ENCODE results near the gene OPTC.
A peak's percentile ranks its signal among the peaks of the same experiment; 100 is the strongest.

The OPTC gene

DNA sequence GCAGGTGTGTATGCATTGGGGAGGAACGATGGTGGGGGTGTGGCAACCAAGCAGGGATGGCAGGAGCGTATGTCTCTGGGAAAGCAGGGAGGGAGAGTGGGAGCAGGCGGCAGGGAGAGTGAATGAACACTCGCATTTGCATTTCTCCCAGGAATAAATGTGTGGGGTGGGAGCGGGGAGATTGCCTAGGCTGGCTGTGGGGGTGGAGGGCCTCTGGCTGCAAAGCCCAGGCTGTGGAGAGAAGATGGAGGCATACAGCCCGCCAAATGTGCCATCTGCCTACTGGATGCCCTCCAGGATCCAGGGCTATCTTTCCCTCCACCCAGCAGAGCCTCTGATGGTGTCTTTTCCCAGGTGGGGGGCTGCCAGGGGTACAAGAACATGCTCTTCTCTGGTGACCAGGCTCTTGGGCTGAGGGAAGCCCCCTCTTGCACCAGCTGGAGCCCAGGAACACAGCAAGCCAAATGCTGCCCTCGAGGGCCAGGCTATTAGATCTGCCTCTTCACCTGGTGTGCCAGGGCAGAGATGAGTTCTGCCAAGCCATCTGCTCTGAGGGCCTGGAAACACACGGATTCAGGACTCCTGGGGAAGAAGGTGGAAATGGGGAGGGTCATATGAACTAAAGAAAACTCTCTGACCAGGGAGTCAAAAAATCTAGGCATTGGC, 1.7 kb upstream of the OPTC start:
- DNase-seq (ENCODE audit: low read depth) = no peak

DNA sequence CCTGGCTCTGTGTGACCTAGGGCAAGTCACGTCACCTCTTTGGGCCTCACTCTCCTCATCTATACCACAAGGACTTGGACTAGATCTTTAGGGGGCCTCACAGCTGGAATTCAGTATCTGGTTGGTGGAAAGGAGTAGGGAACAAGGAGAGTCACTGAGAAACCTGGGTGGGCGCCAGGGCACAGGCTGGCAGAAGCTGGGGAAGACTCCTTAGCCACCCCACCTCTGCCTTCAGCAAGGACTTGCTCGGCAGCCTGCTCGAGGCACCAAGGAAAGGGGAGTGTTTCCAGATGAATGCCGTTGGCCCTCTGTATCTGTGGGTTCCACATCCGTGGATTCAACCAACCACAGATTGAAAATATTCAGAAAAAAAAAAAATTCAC, 1.2 kb upstream of the OPTC start:
- DNase-seq (ENCODE audit: low read depth) = no peak

DNA sequence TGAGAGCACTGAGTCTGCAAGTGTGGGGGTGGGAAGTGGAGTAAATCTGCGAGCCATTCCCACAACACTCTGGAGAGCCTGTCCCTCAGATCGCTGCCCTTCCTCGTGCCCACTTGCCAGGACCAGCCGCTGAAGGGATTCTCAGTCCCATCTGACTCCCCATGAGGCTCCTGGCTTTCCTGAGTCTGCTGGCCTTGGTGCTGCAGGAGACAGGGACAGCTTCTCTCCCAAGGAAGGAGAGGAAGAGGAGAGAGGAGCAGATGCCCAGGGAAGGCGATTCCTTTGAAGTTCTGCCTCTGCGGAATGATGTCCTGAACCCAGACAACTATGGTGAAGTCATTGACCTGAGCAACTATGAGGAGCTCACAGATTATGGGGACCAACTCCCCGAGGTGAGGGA, 1.9 kb downstream of the OPTC start:
- no peak for DNase-seq (ENCODE audit: low read depth)

DNA sequence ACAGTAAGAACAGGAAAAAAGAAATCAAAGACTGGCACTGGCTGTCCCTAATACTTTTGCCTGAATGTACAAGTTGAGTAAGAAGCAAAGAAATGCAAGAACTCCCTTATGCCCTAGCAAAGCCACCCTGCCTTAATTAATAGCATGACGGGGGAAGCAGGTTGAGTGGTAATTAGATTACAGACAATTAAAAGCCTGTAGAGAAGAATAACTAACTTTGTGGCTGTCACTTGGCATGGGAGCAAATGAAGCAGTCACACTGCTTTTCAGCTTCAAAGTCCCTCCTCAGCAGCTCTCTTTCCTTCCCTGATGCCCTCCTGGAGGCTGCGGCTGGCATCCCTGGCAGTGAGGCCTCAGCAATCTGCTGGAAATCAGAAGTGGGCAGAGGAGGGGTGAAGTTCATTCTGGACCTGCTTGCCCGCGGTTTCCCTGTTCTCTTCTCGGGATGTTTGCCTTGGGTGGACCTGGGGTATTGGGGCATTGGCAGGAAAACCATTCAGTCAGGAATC, 3.4 kb downstream of the OPTC start:
- DNase-seq (ENCODE audit: low read depth) = no peak

GRCh38 chr1:203499643-203500278, 5.8 kb downstream of the OPTC start:
- no peak for DNase-seq (ENCODE audit: low read depth)

DNA sequence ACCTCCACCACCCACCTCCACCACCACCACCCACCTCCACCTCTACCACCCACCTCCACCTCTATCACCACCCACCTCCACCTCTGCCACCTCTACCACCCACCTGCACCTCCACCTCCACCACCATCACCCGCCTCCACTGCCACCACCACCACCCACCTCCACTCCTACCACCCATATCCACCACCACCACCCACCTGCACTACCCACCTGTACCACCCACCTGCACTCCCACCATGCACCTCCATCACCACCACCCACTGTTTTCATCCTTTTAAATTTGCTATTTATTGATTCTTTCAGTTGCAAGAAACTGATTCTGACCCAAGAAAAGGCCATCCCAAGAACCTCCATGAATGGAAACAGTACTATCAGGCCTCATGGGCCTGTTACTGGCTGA, 6.3 kb downstream of the OPTC start:
- no peak for DNase-seq (ENCODE audit: low read depth)

DNA sequence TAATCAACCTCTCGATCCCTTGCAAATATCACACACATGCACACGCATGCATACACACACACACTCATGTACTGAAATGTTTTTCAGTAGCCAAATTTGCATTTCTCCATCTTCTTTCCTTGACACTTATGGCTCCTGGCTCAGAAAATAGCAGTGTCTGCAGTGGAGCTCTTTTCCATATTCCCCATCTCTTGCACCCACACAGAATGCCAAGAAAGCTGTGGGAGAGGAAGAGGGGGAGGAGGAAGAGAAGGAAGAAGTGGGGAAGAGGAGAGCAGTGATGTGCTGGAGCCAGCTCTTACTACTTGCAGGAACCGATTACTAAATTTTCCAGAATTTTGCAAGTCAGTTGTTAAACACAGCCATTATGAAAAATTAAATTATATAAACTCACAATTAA, 9.9 kb downstream of the OPTC start:
- no peak for DNase-seq (ENCODE audit: low read depth)

- peak; percentile 74 for DNase-seq (ENCODE audit: low read depth)
These were observed 10.7 kb downstream of the OPTC start for GRCh38 chr1:203504400-203505250.

- DNase-seq (ENCODE audit: low read depth) = no peak
These were observed 11.7 kb downstream of the OPTC start for GRCh38 chr1:203505526-203506204.

- DNase-seq (ENCODE audit: low read depth) = peak; percentile 72
These were observed 13.1 kb downstream of the OPTC start for GRCh38 chr1:203506858-203507626.

- no peak for DNase-seq (ENCODE audit: low read depth)
These were observed 13.8 kb downstream of the OPTC start for GRCh38 chr1:203507759-203508158.

GRCh38 chr1:203508463-203509073, 14.6 kb downstream of the OPTC start:
- no peak for DNase-seq (ENCODE audit: low read depth)

GRCh38 chr1:203509135-203509534, 15.2 kb downstream of the OPTC start:
- no peak for DNase-seq (ENCODE audit: low read depth)

- DNase-seq (ENCODE audit: low read depth) = no peak
These were observed 17.6 kb downstream of the OPTC start for GRCh38 chr1:203511513-203511912.

DNA sequence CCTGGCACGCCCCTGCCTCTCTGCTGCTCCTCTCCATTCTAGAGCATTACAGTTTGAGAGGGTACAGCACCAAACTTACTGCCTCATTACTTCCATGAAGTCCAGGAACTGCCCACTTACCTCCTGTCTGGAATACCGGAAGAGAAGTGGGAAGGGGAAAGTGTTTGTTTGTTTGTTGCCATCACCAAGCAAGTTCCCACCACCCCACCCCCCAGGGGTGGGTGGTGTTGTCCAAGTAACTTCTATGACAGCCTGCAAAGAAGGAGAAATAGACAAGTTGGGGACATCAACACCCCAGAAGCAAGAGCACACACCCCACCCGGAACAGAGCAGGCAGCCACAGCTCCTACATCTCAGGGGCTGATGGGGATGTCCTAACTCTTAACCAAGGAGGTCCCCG, 18.0 kb downstream of the OPTC start:
- DNase-seq (ENCODE audit: low read depth) = no peak

DNA sequence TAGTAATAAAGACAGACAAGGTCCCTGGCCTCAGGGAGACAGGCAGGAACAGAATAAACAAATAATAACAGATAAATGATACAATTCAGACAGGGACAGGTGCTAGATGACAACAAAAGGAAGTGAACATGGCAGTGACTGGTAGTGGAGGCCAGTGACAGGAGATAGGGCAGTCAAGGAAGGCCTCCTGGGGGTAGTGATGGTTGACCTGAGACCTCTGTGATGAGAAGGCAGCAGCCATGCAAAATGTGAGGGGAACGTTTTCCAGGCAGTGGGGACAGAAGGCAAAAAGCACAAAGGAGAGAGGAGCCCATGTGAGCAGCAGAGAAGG, 18.5 kb downstream of the OPTC start:
- no peak for DNase-seq (ENCODE audit: low read depth)

DNA sequence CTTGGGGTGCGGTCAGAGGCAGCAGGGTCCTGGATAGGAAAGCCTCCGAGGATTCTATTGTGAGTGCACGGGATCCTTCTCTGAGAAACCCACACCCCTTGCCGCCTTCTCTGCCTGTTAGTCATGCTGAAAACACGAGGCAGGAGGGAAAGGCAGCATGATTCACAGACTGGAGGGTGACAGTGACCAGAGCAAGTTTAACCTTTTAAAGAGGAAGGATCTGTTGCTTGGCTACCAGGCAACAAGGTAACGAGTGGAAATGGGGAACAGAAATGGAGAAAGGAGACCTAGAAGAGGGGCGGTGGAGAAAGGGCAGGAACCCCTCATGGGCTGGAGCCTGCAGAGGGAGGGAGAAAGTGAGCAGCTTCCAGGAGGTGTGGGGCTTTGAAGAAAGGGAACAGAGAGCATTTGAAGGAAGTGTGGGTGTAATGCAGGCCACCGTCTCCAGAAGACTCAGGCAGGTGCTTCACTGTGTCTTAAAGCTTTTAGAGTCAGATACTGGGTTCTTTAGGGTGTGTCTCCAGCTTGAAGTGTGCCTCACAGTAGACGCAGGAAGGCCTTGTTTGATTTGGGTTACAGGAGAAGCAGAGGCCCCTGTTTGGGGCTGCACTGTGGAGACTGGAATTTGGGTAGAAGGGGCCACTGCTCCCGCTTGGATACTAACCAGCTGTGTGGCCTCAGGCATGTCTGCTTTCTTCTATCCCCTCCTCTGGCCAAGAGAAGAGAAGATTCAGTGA, 19.1 kb downstream of the OPTC start:
- peak; percentile 95 for DNase-seq (ENCODE audit: low read depth)

- DNase-seq (ENCODE audit: low read depth) = no peak
These were observed 19.7 kb downstream of the OPTC start for GRCh38 chr1:203513585-203514031.

DNA sequence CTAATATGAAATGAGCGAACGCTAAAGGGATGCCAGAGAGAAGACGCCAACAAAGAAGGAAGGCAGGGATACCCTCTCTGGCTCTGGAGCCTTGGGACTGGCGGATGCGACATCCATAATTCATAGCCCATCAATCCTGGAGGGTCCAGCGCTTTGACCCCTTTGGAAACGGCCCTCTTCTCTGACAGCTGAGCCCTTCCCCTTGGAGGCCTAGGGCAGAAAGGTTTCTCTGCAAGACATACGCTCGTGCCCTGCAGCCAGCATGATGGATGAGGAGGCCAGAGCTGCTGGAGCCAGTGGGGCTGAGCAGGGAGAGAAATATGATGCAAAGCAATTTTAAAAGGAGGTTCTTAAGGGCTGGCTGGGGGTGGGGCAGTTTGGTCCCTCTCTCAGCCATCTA, 22.2 kb downstream of the OPTC start:
- DNase-seq (ENCODE audit: low read depth) = no peak

GRCh38 chr1:203516906-203517305, 23.0 kb downstream of the OPTC start:
- no peak for DNase-seq (ENCODE audit: low read depth)
